DND-41 (cell line): ENCODE data around the gene CCL28.
"Not testable (repeated sequence)": the region's sequence is repeated elsewhere in the genome, so short reads cannot be mapped to it uniquely, and the experiment has no call there.

Experiments
- CTCF ChIP-seq: IDR thresholded peaks from 2 replicates; pipeline ENCODE4 v1.5.1; 2012; ENCODE audit warnings: borderline replicate concordance, low read length, moderate library complexity, mild to moderate bottlenecking; ENCODE audit not compliant: poor library complexity, severe bottlenecking; ENCODE audit errors: extremely low read depth
- EZH2 ChIP-seq: IDR thresholded peaks from 3 replicates; pipeline ENCODE4 v1.6.1; 2012; ENCODE audit warnings: borderline replicate concordance, low read depth, mild to moderate bottlenecking, moderate library complexity, low read length, inconsistent platforms; ENCODE audit not compliant: severe bottlenecking

GRCh38 chr5:43423086-43423485 is 10.9 kb upstream of the CCL28 start:
- TF ChIP-seq CTCF, EZH2: not testable (repeated sequence)
